Skeletal muscle satellite cell (primary cell): ENCODE measurements around the gene PPP1R3D.
"Not testable (repeated sequence)": the region's sequence is repeated elsewhere in the genome, so short reads cannot be mapped to it uniquely, and the experiment has no call there.

ENCODE experiments used
- H3K27me3 ChIP-seq: 2 replicates; pipeline ENCODE4 v1.7.0; 2013; ENCODE audit warnings: low read length; ENCODE audit not compliant: control insufficient read depth, insufficient read depth
- H3K36me3 ChIP-seq: 2 replicates; pipeline ENCODE4 v1.7.0; 2013; ENCODE audit warnings: mild to moderate bottlenecking, control low read depth, low read length; ENCODE audit not compliant: insufficient read depth
- H3K4me1 ChIP-seq: 2 replicates; pipeline ENCODE4 v1.7.0; 2013; ENCODE audit warnings: low read length; ENCODE audit not compliant: control insufficient read depth, insufficient read depth
- H3K4me2 ChIP-seq: 2 replicates; pipeline ENCODE4 v1.7.0; 2013; ENCODE audit warnings: mild to moderate bottlenecking, low read length
- H3K4me3 ChIP-seq: 2 replicates; pipeline ENCODE4 v1.7.0; 2013; ENCODE audit warnings: low read length
- H3K9ac ChIP-seq: 2 replicates; pipeline ENCODE4 v1.7.0; 2013; ENCODE audit warnings: mild to moderate bottlenecking, low read depth, low read length, moderate library complexity
- H3K9me3 ChIP-seq: replicated peaks from 2 replicates; pipeline ENCODE4 v1.7.0; 2013; ENCODE audit warnings: mild to moderate bottlenecking, control low read depth, low read length

PPP1R3D gene

DNA sequence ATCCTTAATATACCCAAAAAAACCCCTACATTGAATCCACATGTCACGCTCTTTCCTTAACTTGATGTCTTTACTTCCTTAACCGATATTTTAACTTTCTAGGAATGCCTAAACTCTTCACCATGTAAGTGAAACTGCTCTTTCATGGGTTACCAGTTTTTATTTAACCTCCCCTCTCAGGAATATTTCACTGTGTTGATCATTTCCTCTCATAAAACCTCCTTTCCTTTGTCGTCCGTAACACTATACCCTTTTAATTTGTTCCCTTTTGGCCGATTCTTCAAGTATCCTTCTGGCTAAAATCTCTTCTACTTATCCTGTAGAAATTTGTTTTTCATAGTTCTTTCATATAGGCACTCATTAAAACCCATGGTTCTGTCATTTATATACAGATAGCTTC is 31.2 kb downstream of the PPP1R3D start:
- H3K9me3 ChIP-seq, result no peaks in the 10 kb centered on the region
- H3K4me3 ChIP-seq, result no peak overlapping the region
- H3K4me2 ChIP-seq, result no peak overlapping the region
- H3K36me3 ChIP-seq, result no peaks in the 10 kb centered on the region
- H3K27me3 ChIP-seq, result peaks cover 7% of the 10 kb centered on the region
- no peak overlapping the region for H3K9ac ChIP-seq
- H3K4me1 ChIP-seq, result no peaks in the 10 kb centered on the region

- Histone ChIP-seq H3K4me1 (no peaks in the 10 kb centered on the region), H3K9ac (no peak overlapping the region), H3K36me3 (no peaks in the 10 kb centered on the region), H3K9me3 (no peaks in the 10 kb centered on the region), H3K4me2 (no peak overlapping the region), H3K27me3 (peaks cover 15% of the 10 kb centered on the region), H3K4me3 (no peak overlapping the region)
Observed at GRCh38 chr20:59903621-59904020, 36.5 kb downstream of the PPP1R3D start.

DNA sequence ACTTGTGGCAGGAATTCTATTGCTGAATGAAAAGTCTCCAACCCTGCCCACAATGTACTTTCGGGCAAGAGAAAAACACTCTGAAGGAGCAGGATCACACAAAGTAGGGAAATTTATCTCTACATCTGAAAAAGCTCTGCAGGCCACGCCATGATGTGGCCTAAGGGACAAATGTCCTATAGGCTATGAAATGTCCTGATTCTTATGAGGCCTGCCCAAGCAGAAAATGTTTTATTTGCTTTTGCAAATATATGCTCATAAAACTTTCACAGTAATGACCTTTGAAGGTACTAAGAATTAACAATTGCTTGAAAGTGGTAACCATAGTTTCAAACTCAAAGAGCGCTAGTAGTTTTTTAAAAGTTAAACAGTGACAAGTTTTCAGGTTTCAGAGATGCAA is 37.6 kb downstream of the PPP1R3D start:
- H3K4me2 ChIP-seq, result no peak overlapping the region
- no peaks in the 10 kb centered on the region for H3K4me1 ChIP-seq
- H3K9me3 ChIP-seq, result no peaks in the 10 kb centered on the region
- H3K9ac ChIP-seq, result no peak overlapping the region
- H3K27me3 ChIP-seq, result peaks cover 15% of the 10 kb centered on the region
- no peak overlapping the region for H3K4me3 ChIP-seq
- no peaks in the 10 kb centered on the region for H3K36me3 ChIP-seq

- no peak overlapping the region for H3K4me2 ChIP-seq
- H3K36me3 ChIP-seq, result no peaks in the 10 kb centered on the region
- H3K9me3 ChIP-seq, result no peaks in the 10 kb centered on the region
- peaks cover 9% of the 10 kb centered on the region for H3K27me3 ChIP-seq
- no peak overlapping the region for H3K9ac ChIP-seq
- H3K4me1 ChIP-seq, result no peaks in the 10 kb centered on the region
- no peak overlapping the region for H3K4me3 ChIP-seq
Observed at GRCh38 chr20:59895908-59896307, 44.2 kb downstream of the PPP1R3D start.

GRCh38 chr20:59891581-59891980 is 48.5 kb downstream of the PPP1R3D start:
- Histone ChIP-seq H3K4me1 (no peaks in the 10 kb centered on the region), H3K36me3 (no peaks in the 10 kb centered on the region), H3K4me2 (no peak overlapping the region), H3K9me3 (no peaks in the 10 kb centered on the region), H3K27me3 (no peaks in the 10 kb centered on the region), H3K4me3 (no peak overlapping the region), H3K9ac (no peak overlapping the region)

GRCh38 chr20:59890035-59890434 is 50.1 kb downstream of the PPP1R3D start:
- not testable (repeated sequence) for H3K4me1 ChIP-seq, H3K4me2 ChIP-seq, H3K9me3 ChIP-seq, H3K4me3 ChIP-seq, H3K36me3 ChIP-seq, H3K9ac ChIP-seq, H3K27me3 ChIP-seq

DNA sequence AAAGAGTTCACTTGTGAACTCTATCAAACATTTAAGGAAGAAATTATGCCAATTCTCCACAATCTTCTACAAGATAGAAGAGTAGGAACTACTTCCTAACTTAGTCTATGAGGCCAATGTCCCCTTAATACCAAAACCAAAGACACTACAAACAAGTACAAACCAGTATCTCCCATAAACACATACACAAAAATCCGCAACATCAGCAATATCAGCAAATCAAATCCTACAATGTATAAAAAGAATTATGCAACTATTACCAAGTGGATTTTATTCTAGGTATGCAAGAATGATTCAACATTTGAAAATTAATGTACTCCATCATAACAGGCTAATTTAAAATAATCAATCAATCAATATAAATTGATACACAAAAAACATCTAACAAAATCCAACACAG is 52.1 kb downstream of the PPP1R3D start:
- H3K27me3 ChIP-seq, result no peaks in the 10 kb centered on the region
- H3K4me2 ChIP-seq, result no peak overlapping the region
- H3K36me3 ChIP-seq, result no peaks in the 10 kb centered on the region
- no peaks in the 10 kb centered on the region for H3K4me1 ChIP-seq
- H3K9me3 ChIP-seq, result no peaks in the 10 kb centered on the region
- no peak overlapping the region for H3K4me3 ChIP-seq
- no peak overlapping the region for H3K9ac ChIP-seq
